ENCODE measurements around the gene BAX. TPM values are rescaled to one million over a fixed set of nuclear protein-coding genes. Genes with fewer than 3 reads are reported as not detected.

Gene BAX
- total RNA-seq, 1 experiment from 2014 or later: 141 TPM

GRCh38 chr19:48988286-48988685 is 33.6 kb downstream of the BAX start:
- peaks cover 15% of the 10 kb centered on the region for H3K4me1 Mint-ChIP-seq (ENCODE audit: low read depth, unreplicated experiment)
- no peak overlapping the region for H3K27ac Mint-ChIP-seq (ENCODE audit: unreplicated experiment)
- TF ChIP-seq, protein P1, sequence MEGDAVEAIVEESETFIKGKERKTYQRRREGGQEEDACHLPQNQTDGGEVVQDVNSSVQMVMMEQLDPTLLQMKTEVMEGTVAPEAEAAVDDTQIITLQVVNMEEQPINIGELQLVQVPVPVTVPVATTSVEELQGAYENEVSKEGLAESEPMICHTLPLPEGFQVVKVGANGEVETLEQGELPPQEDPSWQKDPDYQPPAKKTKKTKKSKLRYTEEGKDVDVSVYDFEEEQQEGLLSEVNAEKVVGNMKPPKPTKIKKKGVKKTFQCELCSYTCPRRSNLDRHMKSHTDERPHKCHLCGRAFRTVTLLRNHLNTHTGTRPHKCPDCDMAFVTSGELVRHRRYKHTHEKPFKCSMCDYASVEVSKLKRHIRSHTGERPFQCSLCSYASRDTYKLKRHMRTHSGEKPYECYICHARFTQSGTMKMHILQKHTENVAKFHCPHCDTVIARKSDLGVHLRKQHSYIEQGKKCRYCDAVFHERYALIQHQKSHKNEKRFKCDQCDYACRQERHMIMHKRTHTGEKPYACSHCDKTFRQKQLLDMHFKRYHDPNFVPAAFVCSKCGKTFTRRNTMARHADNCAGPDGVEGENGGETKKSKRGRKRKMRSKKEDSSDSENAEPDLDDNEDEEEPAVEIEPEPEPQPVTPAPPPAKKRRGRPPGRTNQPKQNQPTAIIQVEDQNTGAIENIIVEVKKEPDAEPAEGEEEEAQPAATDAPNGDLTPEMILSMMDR (IDR thresholded peaks at IDR 0.05; ENCODE audit: unreplicated experiment): no peak
- H3K27me3 Mint-ChIP-seq (ENCODE audit: unreplicated experiment): no peaks in the 10 kb centered on the region
- BruUV-seq (replicated peaks): no TSS peak
- peaks cover 59% of the 10 kb centered on the region for H3K36me3 Mint-ChIP-seq (ENCODE audit: insufficient read depth, unreplicated experiment)
- H3K9me3 Mint-ChIP-seq (ENCODE audit: low read depth, unreplicated experiment): no peaks in the 10 kb centered on the region
- no peak for DNase-seq
- H3K4me3 Mint-ChIP-seq (ENCODE audit: low read depth, unreplicated experiment): no peak overlapping the region
- intact Hi-C loops (cut with micrococcal nuclease; ENCODE audit: unreplicated experiment): no loop called here
- CTCF ChIA-PET: interaction anchor here (1.1 kb wide), 1 partner anchor 8 kb away, joined by 3 read pairs; no protein-coding TSS in a partner anchor

DNA sequence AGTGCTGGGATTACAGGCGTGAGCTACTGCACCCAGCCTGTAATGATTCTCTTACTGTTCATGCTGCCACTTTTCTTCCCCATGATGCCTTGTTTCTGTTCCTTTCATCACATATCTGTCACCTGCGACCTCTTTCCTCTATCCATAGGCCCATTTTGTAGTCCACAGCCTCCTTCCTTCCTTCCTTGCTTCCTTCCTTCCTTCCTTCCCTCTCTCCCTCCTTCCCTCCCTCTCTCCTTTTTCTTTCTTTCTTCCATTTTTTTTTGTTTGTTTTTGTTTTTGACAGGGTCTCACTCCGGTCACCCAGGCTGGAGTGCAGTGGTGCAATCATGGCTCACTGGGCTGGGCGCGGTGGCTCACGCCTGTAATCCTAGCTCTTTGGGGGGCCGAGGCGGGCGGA is 34.2 kb downstream of the BAX start:
- no peak overlapping the region for H3K27ac Mint-ChIP-seq (ENCODE audit: unreplicated experiment)
- H3K36me3 Mint-ChIP-seq (ENCODE audit: insufficient read depth, unreplicated experiment): peaks cover 64% of the 10 kb centered on the region
- H3K9me3 Mint-ChIP-seq (ENCODE audit: low read depth, unreplicated experiment): no peaks in the 10 kb centered on the region
- peaks cover 16% of the 10 kb centered on the region for H3K4me1 Mint-ChIP-seq (ENCODE audit: low read depth, unreplicated experiment)
- H3K27me3 Mint-ChIP-seq (ENCODE audit: unreplicated experiment): no peaks in the 10 kb centered on the region
- no TSS peak for BruUV-seq (replicated peaks)
- intact Hi-C loops (cut with micrococcal nuclease; ENCODE audit: unreplicated experiment): no loop called here
- CTCF ChIA-PET: interaction anchor here (1.1 kb wide), 1 partner anchor 9 kb away, joined by 3 read pairs; no protein-coding TSS in a partner anchor
- TF ChIP-seq, protein P1 (IDR thresholded peaks at IDR 0.05; ENCODE audit: unreplicated experiment): no peak
- no peak overlapping the region for H3K4me3 Mint-ChIP-seq (ENCODE audit: low read depth, unreplicated experiment)
- no peak for DNase-seq

DNA sequence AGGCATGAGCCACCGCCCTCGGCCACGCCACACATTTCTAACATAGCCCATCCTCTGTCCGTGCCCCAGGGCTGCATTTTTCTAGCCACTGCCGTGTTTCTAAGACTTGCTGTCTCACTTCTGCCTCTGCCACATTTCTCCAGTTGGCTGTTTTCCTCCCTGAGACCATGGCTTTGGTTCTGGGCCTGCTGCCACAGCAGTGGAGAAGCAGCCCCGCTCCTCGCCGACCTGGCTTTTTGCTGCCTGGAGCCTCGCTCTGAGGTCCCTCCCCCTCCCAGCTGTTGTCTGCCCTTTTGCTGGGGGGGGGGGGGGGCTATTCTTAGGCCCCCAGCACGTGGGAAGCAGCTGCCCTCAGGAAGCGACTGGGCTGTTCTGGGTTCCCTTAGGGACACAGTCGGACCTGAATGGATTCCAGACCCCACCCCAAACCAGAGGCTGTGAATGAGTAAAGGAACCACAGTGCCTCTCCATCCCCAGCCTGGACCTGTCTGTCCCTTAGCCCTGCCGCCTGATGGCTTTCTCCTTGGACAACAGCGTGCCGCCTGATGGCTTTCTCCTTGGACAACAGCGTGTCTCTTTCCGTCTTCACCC is 35.1 kb downstream of the BAX start:
- Mint-ChIP-seq H3K36me3 (ENCODE audit: insufficient read depth, unreplicated experiment) (peaks cover 68% of the 10 kb centered on the region), H3K27me3 (ENCODE audit: unreplicated experiment) (no peaks in the 10 kb centered on the region), H3K4me1 (ENCODE audit: low read depth, unreplicated experiment) (peaks cover 25% of the 10 kb centered on the region), H3K9me3 (ENCODE audit: low read depth, unreplicated experiment) (no peaks in the 10 kb centered on the region), H3K4me3 (ENCODE audit: low read depth, unreplicated experiment) (no peak overlapping the region), H3K27ac (ENCODE audit: unreplicated experiment) (no peak overlapping the region)
- DNase-seq: no peak
- TF ChIP-seq, protein P1 (IDR thresholded peaks at IDR 0.05; ENCODE audit: unreplicated experiment): no peak
- BruUV-seq (replicated peaks): no TSS peak
- CTCF ChIA-PET: interaction anchor here (0.6 to 1.1 kb wide), 2 partner anchors 10 to 55 kb away, joined by 3 read pairs; no protein-coding TSS in a partner anchor
- intact Hi-C loops (cut with micrococcal nuclease; ENCODE audit: unreplicated experiment): loop anchor here (10.0 kb wide), 1 partner anchor 235 kb away; no protein-coding TSS in a partner anchor

DNA sequence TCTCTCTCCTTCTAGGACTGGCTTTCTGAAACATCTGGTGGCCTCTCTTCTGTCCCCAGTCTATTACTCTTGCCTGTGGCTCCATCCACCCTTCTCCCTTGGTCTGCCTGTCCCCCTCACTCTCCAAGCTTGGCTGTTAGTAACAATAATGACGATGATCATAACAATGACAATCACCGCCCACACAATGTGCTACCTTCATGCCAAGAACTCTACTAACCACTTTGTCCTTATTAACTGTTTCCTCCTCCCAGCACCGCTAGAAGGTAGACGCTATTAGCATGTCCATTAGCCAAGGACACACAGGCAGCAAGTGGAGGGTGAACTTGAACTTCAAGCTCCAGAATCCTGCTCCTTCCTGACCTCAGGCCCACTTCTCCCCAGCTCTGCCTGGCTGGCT is 35.7 kb downstream of the BAX start:
- no TSS peak for BruUV-seq (replicated peaks)
- peaks cover 31% of the 10 kb centered on the region for H3K4me1 Mint-ChIP-seq (ENCODE audit: low read depth, unreplicated experiment)
- intact Hi-C loops (cut with micrococcal nuclease; ENCODE audit: unreplicated experiment): loop anchor here (10.0 kb wide), 1 partner anchor 234 kb away; no protein-coding TSS in a partner anchor
- no peak overlapping the region for H3K27ac Mint-ChIP-seq (ENCODE audit: unreplicated experiment)
- DNase-seq: no peak
- no peaks in the 10 kb centered on the region for H3K9me3 Mint-ChIP-seq (ENCODE audit: low read depth, unreplicated experiment)
- CTCF ChIA-PET: no interaction called here
- H3K27me3 Mint-ChIP-seq (ENCODE audit: unreplicated experiment): no peaks in the 10 kb centered on the region
- H3K4me3 Mint-ChIP-seq (ENCODE audit: low read depth, unreplicated experiment): no peak overlapping the region
- TF ChIP-seq, protein P1 (IDR thresholded peaks at IDR 0.05; ENCODE audit: unreplicated experiment): no peak
- peaks cover 74% of the 10 kb centered on the region for H3K36me3 Mint-ChIP-seq (ENCODE audit: insufficient read depth, unreplicated experiment)
